ENCODE data around the gene LYRM4.

The LYRM4 gene

DNA sequence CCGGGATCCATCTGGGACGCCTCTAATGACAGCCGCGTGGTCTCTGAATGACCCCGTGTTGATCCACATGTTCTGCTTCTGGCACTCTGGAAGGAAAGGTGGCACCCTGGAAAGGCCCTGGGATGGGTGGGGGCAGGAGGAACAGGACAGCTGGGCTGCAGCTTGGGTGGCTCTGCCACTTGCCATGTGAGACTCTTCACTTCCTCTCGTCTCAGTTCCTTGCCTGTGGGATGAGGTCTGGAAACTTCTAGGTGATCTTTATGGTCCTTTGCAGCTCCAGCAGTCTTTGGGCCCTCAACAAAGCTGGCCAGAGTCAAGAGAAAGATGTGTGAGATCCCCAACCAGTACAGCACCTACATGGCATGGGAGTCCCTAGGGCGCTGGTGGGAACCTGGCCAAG is 149.1 kb downstream of the LYRM4 start:
- H3K4me1 ChIP-seq (ENCODE audit: control insufficient read depth, insufficient read depth, low read length) = no peaks in the 10 kb centered on the region; the same call in 1 of the 2 replicates
- no peaks in the 10 kb centered on the region for H3K36me3 ChIP-seq (ENCODE audit: control insufficient read depth in 2 of 2, insufficient read depth in 1 of 2, low read length in 2 of 2)
- no peak overlapping the region for H3K27ac ChIP-seq (ENCODE audit: extremely low read depth, low read depth, low read length)
- POLR2A ChIA-PET = no interaction called here
- TF ChIP-seq, protein P1, sequence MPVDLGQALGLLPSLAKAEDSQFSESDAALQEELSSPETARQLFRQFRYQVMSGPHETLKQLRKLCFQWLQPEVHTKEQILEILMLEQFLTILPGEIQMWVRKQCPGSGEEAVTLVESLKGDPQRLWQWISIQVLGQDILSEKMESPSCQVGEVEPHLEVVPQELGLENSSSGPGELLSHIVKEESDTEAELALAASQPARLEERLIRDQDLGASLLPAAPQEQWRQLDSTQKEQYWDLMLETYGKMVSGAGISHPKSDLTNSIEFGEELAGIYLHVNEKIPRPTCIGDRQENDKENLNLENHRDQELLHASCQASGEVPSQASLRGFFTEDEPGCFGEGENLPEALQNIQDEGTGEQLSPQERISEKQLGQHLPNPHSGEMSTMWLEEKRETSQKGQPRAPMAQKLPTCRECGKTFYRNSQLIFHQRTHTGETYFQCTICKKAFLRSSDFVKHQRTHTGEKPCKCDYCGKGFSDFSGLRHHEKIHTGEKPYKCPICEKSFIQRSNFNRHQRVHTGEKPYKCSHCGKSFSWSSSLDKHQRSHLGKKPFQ (tag by site-specific recombination; IDR thresholded peaks at IDR 0.05) = no peak
- TF ChIP-seq ZSCAN16 (tag by site-specific recombination; IDR thresholded peaks at IDR 0.05) = no peak
- TF ChIP-seq, protein P2, sequence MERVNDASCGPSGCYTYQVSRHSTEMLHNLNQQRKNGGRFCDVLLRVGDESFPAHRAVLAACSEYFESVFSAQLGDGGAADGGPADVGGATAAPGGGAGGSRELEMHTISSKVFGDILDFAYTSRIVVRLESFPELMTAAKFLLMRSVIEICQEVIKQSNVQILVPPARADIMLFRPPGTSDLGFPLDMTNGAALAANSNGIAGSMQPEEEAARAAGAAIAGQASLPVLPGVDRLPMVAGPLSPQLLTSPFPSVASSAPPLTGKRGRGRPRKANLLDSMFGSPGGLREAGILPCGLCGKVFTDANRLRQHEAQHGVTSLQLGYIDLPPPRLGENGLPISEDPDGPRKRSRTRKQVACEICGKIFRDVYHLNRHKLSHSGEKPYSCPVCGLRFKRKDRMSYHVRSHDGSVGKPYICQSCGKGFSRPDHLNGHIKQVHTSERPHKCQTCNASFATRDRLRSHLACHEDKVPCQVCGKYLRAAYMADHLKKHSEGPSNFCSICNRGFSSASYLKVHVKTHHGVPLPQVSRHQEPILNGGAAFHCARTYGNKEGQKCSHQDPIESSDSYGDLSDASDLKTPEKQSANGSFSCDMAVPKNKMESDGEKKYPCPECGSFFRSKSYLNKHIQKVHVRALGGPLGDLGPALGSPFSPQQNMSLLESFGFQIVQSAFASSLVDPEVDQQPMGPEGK (tag by site-specific recombination; IDR thresholded peaks at IDR 0.05) = no peak
- no peak for TF ChIP-seq ZNF623 (tag by site-specific recombination; IDR thresholded peaks at IDR 0.05)
- TF ChIP-seq ZBTB7A (tag by site-specific recombination; IDR thresholded peaks at IDR 0.05; ENCODE audit: low read depth) = no peak
- TF ChIP-seq ZNF510 (tag by site-specific recombination; IDR thresholded peaks at IDR 0.05; ENCODE audit: insufficient replicate concordance) = no peak
- TF ChIP-seq RBAK (tag by site-specific recombination; IDR thresholded peaks at IDR 0.05) = no peak
- TF ChIP-seq, protein P3, sequence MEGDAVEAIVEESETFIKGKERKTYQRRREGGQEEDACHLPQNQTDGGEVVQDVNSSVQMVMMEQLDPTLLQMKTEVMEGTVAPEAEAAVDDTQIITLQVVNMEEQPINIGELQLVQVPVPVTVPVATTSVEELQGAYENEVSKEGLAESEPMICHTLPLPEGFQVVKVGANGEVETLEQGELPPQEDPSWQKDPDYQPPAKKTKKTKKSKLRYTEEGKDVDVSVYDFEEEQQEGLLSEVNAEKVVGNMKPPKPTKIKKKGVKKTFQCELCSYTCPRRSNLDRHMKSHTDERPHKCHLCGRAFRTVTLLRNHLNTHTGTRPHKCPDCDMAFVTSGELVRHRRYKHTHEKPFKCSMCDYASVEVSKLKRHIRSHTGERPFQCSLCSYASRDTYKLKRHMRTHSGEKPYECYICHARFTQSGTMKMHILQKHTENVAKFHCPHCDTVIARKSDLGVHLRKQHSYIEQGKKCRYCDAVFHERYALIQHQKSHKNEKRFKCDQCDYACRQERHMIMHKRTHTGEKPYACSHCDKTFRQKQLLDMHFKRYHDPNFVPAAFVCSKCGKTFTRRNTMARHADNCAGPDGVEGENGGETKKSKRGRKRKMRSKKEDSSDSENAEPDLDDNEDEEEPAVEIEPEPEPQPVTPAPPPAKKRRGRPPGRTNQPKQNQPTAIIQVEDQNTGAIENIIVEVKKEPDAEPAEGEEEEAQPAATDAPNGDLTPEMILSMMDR (tag by site-specific recombination; IDR thresholded peaks at IDR 0.05) = no peak
- H3K9me3 ChIP-seq (ENCODE audit: control insufficient read depth, insufficient read depth, low read depth, low read length) = no peaks in the 10 kb centered on the region
- CTCF ChIA-PET = interaction anchor here (0.7 kb wide), 1 partner anchor 8 kb away, joined by 3 read pairs; no protein-coding TSS in a partner anchor
- no peak overlapping the region for H3K4me3 ChIP-seq (ENCODE audit: low read depth, low read length)

DNA sequence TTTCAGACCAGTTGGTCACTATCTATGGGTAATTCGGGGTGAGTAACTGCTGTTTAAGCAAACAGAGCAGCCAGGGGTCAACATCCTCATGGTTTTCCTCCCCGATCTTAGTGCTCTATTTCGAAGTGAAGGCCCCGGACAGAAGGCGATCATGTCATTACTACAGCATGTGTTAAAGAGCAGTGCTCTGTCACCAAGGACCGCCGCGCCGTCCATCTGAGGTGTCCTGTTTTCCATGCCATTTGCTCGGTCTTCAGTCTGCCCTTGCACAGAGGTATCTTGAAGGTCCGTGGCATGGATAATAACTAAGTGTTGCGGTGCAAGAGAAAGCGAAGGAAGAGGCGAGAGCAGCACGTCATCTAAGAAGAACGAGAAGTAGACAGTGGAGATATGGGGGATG is 150.5 kb downstream of the LYRM4 start:
- POLR2A ChIA-PET = no interaction called here
- no peak for TF ChIP-seq ZNF549 (tag by site-specific recombination; IDR thresholded peaks at IDR 0.05)
- no peak for TF ChIP-seq ZNF354C (tag by site-specific recombination; IDR thresholded peaks at IDR 0.05; ENCODE audit: borderline replicate concordance, low read depth)
- TF ChIP-seq, protein P4, sequence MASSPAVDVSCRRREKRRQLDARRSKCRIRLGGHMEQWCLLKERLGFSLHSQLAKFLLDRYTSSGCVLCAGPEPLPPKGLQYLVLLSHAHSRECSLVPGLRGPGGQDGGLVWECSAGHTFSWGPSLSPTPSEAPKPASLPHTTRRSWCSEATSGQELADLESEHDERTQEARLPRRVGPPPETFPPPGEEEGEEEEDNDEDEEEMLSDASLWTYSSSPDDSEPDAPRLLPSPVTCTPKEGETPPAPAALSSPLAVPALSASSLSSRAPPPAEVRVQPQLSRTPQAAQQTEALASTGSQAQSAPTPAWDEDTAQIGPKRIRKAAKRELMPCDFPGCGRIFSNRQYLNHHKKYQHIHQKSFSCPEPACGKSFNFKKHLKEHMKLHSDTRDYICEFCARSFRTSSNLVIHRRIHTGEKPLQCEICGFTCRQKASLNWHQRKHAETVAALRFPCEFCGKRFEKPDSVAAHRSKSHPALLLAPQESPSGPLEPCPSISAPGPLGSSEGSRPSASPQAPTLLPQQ (tag by site-specific recombination; IDR thresholded peaks at IDR 0.05) = no peak
- TF ChIP-seq, protein P5, sequence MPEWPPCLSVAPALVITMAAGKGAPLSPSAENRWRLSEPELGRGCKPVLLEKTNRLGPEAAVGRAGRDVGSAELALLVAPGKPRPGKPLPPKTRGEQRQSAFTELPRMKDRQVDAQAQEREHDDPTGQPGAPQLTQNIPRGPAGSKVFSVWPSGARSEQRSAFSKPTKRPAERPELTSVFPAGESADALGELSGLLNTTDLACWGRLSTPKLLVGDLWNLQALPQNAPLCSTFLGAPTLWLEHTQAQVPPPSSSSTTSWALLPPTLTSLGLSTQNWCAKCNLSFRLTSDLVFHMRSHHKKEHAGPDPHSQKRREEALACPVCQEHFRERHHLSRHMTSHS (tag by site-specific recombination; IDR thresholded peaks at IDR 0.05) = no peak
- no peak for TF ChIP-seq ZNF404 (tag by site-specific recombination; IDR thresholded peaks at IDR 0.05)
- TF ChIP-seq ZNF121 (tag by site-specific recombination; IDR thresholded peaks at IDR 0.05) = no peak
- TF ChIP-seq ZNF548 (tag by site-specific recombination; IDR thresholded peaks at IDR 0.05) = no peak
- no peak for TF ChIP-seq ZBTB21 (tag by site-specific recombination; IDR thresholded peaks at IDR 0.05)
- no peak for TF ChIP-seq SP7 (tag by site-specific recombination; IDR thresholded peaks at IDR 0.05)
- Histone ChIP-seq H3K4me3 (ENCODE audit: low read depth, low read length) (no peak overlapping the region), H3K9me3 (ENCODE audit: control insufficient read depth, insufficient read depth, low read depth, low read length) (no peaks in the 10 kb centered on the region), H3K36me3 (ENCODE audit: control insufficient read depth in 2 of 2, insufficient read depth in 1 of 2, low read length in 2 of 2) (no peaks in the 10 kb centered on the region), H3K4me1 (ENCODE audit: control insufficient read depth, insufficient read depth, low read length) (no peaks in the 10 kb centered on the region; the same call in 1 of the 2 replicates), H3K27ac (ENCODE audit: extremely low read depth, low read depth, low read length) (no peak overlapping the region)
- CTCF ChIA-PET = no interaction called here

Data from HEK293 (cell line).